ENCODE data around the gene ZFP92.

Gene ZFP92

DNA sequence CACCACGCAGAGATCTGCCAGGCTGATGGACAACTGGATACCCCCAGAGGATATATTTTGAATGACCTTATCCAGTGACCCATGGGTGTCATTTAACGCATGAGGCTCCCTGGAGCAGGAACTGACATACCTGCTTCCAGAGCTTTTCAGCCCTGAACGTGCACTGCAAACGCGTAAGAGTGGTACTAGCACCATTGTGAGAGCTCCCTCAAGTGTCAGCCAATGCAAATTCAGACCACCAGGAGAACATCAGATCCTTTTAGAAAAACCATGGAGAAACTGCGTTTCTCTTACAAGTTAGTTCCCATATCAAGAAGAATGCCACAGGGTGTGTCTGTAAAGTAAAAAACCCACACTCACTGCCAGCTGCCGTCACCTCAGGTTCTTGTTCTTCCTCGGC lies 27.3 kb downstream of the ZFP92 start:
- TF ChIP-seq SIN3A (IDR thresholded peaks at IDR 0.05; ENCODE audit: borderline replicate concordance, insufficient read depth, low read length) (no peak), TAF1 (IDR thresholded peaks at IDR 0.05; ENCODE audit: borderline replicate concordance, insufficient read depth, low read length) (no peak), POLR2AphosphoS5 (IDR thresholded peaks at IDR 0.05; ENCODE audit: low read depth, low read length) (no peak), FOXP2 (optimal IDR thresholded peaks at IDR 0.05; ENCODE audit: borderline replicate concordance, extremely low read depth, extremely low read length, insufficient read depth) (no peak)
- TF ChIP-seq, protein P1, sequence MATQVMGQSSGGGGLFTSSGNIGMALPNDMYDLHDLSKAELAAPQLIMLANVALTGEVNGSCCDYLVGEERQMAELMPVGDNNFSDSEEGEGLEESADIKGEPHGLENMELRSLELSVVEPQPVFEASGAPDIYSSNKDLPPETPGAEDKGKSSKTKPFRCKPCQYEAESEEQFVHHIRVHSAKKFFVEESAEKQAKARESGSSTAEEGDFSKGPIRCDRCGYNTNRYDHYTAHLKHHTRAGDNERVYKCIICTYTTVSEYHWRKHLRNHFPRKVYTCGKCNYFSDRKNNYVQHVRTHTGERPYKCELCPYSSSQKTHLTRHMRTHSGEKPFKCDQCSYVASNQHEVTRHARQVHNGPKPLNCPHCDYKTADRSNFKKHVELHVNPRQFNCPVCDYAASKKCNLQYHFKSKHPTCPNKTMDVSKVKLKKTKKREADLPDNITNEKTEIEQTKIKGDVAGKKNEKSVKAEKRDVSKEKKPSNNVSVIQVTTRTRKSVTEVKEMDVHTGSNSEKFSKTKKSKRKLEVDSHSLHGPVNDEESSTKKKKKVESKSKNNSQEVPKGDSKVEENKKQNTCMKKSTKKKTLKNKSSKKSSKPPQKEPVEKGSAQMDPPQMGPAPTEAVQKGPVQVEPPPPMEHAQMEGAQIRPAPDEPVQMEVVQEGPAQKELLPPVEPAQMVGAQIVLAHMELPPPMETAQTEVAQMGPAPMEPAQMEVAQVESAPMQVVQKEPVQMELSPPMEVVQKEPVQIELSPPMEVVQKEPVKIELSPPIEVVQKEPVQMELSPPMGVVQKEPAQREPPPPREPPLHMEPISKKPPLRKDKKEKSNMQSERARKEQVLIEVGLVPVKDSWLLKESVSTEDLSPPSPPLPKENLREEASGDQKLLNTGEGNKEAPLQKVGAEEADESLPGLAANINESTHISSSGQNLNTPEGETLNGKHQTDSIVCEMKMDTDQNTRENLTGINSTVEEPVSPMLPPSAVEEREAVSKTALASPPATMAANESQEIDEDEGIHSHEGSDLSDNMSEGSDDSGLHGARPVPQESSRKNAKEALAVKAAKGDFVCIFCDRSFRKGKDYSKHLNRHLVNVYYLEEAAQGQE (IDR thresholded peaks at IDR 0.05; ENCODE audit: insufficient read depth in 1 of 2, low read depth in 2 of 2, low read length in 2 of 2) = no peak

DNA sequence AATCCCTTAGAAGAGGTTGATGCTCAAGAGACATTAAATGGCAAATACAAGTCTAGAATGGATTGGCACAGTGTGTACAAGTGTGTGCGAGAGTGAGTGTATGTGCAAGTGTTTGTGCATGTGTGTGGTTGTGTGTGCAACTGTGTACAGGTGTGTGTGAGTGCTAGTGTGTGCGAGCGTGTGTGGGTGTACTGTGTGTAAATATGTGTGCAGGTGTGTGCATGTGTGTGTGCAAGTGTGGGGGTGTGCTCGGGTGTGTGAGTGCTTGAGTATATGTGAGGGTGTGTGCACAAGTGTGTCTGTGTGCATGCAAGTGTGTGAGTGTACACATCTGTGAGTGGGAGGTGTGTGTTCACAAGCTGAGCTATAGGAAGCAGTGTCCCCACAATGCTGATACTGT lies 28.7 kb downstream of the ZFP92 start:
- no peak for TF ChIP-seq SIN3A (IDR thresholded peaks at IDR 0.05; ENCODE audit: borderline replicate concordance, insufficient read depth, low read length)
- no peak for TF ChIP-seq POLR2AphosphoS5 (IDR thresholded peaks at IDR 0.05; ENCODE audit: low read depth, low read length)
- no peak for TF ChIP-seq FOXP2 (optimal IDR thresholded peaks at IDR 0.05; ENCODE audit: borderline replicate concordance, extremely low read depth, extremely low read length, insufficient read depth)
- no peak for TF ChIP-seq TAF1 (IDR thresholded peaks at IDR 0.05; ENCODE audit: borderline replicate concordance, insufficient read depth, low read length)
- TF ChIP-seq, protein P1 (IDR thresholded peaks at IDR 0.05; ENCODE audit: insufficient read depth in 1 of 2, low read depth in 2 of 2, low read length in 2 of 2) = no peak

DNA sequence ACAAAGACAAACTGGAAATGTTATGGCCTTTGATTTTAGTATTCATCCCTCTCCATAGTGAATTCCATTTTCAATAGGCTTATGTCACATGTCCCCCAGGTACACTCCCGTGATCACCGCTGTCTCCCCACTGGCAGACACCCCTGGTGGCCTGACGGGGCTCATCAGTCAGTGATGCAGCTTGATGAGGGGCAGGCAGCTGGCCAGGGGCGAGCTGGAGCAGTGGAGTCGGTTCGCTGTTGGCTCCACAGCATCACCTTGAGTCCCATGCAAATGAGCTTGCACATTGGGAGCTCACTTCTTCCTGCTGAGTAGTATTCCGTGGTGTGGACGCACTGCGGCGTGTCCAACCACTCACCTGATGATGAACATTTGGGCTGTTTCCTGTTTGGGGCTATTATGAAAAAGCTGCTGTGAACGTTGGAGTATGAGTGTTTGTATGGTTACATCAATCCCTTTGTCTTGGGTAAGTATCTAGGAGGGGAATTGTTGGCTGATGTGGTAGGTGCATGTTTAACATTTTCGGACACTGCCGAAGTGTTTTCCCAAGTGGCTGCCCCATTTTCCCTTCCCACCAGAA lies 29.4 kb downstream of the ZFP92 start:
- TF ChIP-seq FOXP2 (optimal IDR thresholded peaks at IDR 0.05; ENCODE audit: borderline replicate concordance, extremely low read depth, extremely low read length, insufficient read depth) (no peak), POLR2AphosphoS5 (IDR thresholded peaks at IDR 0.05; ENCODE audit: low read depth, low read length) (no peak), SIN3A (IDR thresholded peaks at IDR 0.05; ENCODE audit: borderline replicate concordance, insufficient read depth, low read length) (no peak), TAF1 (IDR thresholded peaks at IDR 0.05; ENCODE audit: borderline replicate concordance, insufficient read depth, low read length) (no peak)
- TF ChIP-seq, protein P1 (IDR thresholded peaks at IDR 0.05; ENCODE audit: insufficient read depth in 1 of 2, low read depth in 2 of 2, low read length in 2 of 2) = no peak

DNA sequence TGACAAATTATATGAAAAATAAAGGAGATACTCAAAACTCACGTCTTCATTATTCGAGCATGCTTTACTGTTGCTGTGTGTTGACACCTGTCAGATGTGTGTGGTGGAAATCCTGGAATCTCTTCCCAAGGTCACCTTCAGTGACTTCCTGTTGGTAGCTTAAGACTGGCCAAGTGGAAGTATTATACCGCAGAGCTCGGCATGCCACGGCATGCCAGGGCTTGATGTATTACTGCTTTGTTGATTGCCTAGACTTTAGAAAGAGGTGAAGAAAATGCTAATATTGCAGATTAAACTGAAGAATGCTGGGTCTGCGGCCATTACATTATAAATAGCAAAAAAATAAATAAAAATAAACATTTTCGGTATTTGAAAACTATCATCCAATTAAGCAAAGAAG lies 30.0 kb downstream of the ZFP92 start:
- TF ChIP-seq POLR2AphosphoS5 (IDR thresholded peaks at IDR 0.05; ENCODE audit: low read depth, low read length) (no peak), SIN3A (IDR thresholded peaks at IDR 0.05; ENCODE audit: borderline replicate concordance, insufficient read depth, low read length) (no peak), FOXP2 (optimal IDR thresholded peaks at IDR 0.05; ENCODE audit: borderline replicate concordance, extremely low read depth, extremely low read length, insufficient read depth) (no peak), TAF1 (IDR thresholded peaks at IDR 0.05; ENCODE audit: borderline replicate concordance, insufficient read depth, low read length) (no peak)
- TF ChIP-seq, protein P1 (IDR thresholded peaks at IDR 0.05; ENCODE audit: insufficient read depth in 1 of 2, low read depth in 2 of 2, low read length in 2 of 2) = no peak

All from PFSK-1 (cell line).